Nephron progenitor cell (in vitro differentiated cells): ENCODE data around the gene GSE1.

Source experiments
- DNase-seq: peaks from one replicate; pipeline ENCODE4 v3.0.0; 2021
- H3K27ac Mint-ChIP-seq: 2 replicates; pipeline ENCODE4 v1.8.0; 2021; ENCODE audit warnings: mild to moderate bottlenecking, moderate library complexity, mixed read lengths
- H3K27me3 Mint-ChIP-seq: 2 replicates; pipeline ENCODE4 v1.8.0; 2021; ENCODE audit warnings: mild to moderate bottlenecking, low read depth, mixed read lengths; ENCODE audit not compliant: poor library complexity
- H3K36me3 Mint-ChIP-seq: 2 replicates; pipeline ENCODE4 v1.8.0; 2021; ENCODE audit warnings: low read depth, mixed read lengths
- H3K4me1 Mint-ChIP-seq: 2 replicates; pipeline ENCODE4 v1.8.0; 2021; ENCODE audit warnings: mixed read lengths
- H3K4me3 Mint-ChIP-seq: 2 replicates; pipeline ENCODE4 v1.8.0; 2021; ENCODE audit warnings: mild to moderate bottlenecking, moderate library complexity, mixed read lengths
- H3K9me3 Mint-ChIP-seq: 2 replicates; pipeline ENCODE4 v1.8.0; 2021; ENCODE audit warnings: mild to moderate bottlenecking, moderate library complexity, mixed read lengths
- CTCF ChIP-seq: fragments of 200-600 bp; sonication (generic); IDR thresholded peaks from 2 replicates; pipeline ENCODE4 v1.5.0; 2021; ENCODE audit warnings: antibody characterized with exemption

The GSE1 gene

GRCh38 chr16:85566561-85567100, 46.5 kb upstream of the GSE1 start:
- H3K36me3 Mint-ChIP-seq: peaks cover 19% of the 10 kb centered on the region
- no peak overlapping the region for H3K4me3 Mint-ChIP-seq
- peaks cover 10% of the 10 kb centered on the region for H3K9me3 Mint-ChIP-seq
- peaks cover 94% of the 10 kb centered on the region for H3K4me1 Mint-ChIP-seq
- H3K27me3 Mint-ChIP-seq: peaks cover 12% of the 10 kb centered on the region
- TF ChIP-seq CTCF: peak; percentile 15
- peak overlapping the region; percentile 56 for H3K27ac Mint-ChIP-seq
- peak; percentile 61 for DNase-seq

GRCh38 chr16:85567101-85567866, 45.8 kb upstream of the GSE1 start:
- Mint-ChIP-seq H3K9me3 (peaks cover 10% of the 10 kb centered on the region), H3K36me3 (peaks cover 19% of the 10 kb centered on the region), H3K27ac (no peak overlapping the region), H3K27me3 (peaks cover 12% of the 10 kb centered on the region), H3K4me1 (peaks cover 94% of the 10 kb centered on the region), H3K4me3 (no peak overlapping the region)
- no peak for DNase-seq
- no peak for TF ChIP-seq CTCF

GRCh38 chr16:85567935-85568334, 45.2 kb upstream of the GSE1 start:
- TF ChIP-seq CTCF: no peak
- no peak overlapping the region for H3K27ac Mint-ChIP-seq
- H3K4me1 Mint-ChIP-seq: peaks cover 91% of the 10 kb centered on the region
- peaks cover 10% of the 10 kb centered on the region for H3K9me3 Mint-ChIP-seq
- H3K36me3 Mint-ChIP-seq: peaks cover 19% of the 10 kb centered on the region
- H3K27me3 Mint-ChIP-seq: peaks cover 9% of the 10 kb centered on the region
- H3K4me3 Mint-ChIP-seq: no peak overlapping the region
- no peak for DNase-seq

- no peak for TF ChIP-seq CTCF
- Mint-ChIP-seq H3K36me3 (peaks cover 19% of the 10 kb centered on the region), H3K9me3 (peaks cover 10% of the 10 kb centered on the region), H3K27ac (no peak overlapping the region), H3K4me3 (no peak overlapping the region), H3K27me3 (peaks cover 9% of the 10 kb centered on the region), H3K4me1 (peaks cover 91% of the 10 kb centered on the region)
- no peak for DNase-seq
These were observed 44.6 kb upstream of the GSE1 start for GRCh38 chr16:85568519-85568918.

GRCh38 chr16:85569039-85569614, 44.0 kb upstream of the GSE1 start:
- peaks cover 91% of the 10 kb centered on the region for H3K4me1 Mint-ChIP-seq

More at GRCh38 chr16:85569039-85569614, 44.0 kb upstream of the GSE1 start:
- H3K9me3 Mint-ChIP-seq: peaks cover 10% of the 10 kb centered on the region
- no peak for TF ChIP-seq CTCF
- peaks cover 6% of the 10 kb centered on the region for H3K27me3 Mint-ChIP-seq
- H3K36me3 Mint-ChIP-seq: peaks cover 16% of the 10 kb centered on the region
- no peak for DNase-seq
- H3K4me3 Mint-ChIP-seq: no peak overlapping the region
- no peak overlapping the region for H3K27ac Mint-ChIP-seq
